HUES48 (cell line): ENCODE results near the gene TOMM22.

Experiments used
- H3K27ac ChIP-seq: one replicate; pipeline ENCODE4 v1.7.0; 2013; ENCODE audit warnings: low read depth, low read length, inconsistent platforms
- H3K27me3 ChIP-seq: 2 replicates; pipeline ENCODE4 v1.6.1; 2013; ENCODE audit warnings: mild to moderate bottlenecking, low read length; ENCODE audit not compliant: control insufficient read depth, insufficient read depth
- H3K36me3 ChIP-seq: 2 replicates; pipeline ENCODE4 v1.6.1; 2013; ENCODE audit warnings: low read length; ENCODE audit not compliant: control insufficient read depth, insufficient read depth
- H3K4me1 ChIP-seq: 2 replicates; pipeline ENCODE4 v1.6.1; 2013; ENCODE audit warnings: mild to moderate bottlenecking, low read length; ENCODE audit not compliant: control insufficient read depth, insufficient read depth
- H3K4me3 ChIP-seq: 2 replicates; pipeline ENCODE4 v1.5.1; 2013; ENCODE audit warnings: mild to moderate bottlenecking, low read depth, low read length
- H3K9ac ChIP-seq: 2 replicates; pipeline ENCODE4 v1.6.1; 2013; ENCODE audit warnings: mild to moderate bottlenecking, low read depth, low read length, moderate library complexity
- H3K9me3 ChIP-seq: 2 replicates; pipeline ENCODE4 v1.6.1; 2013; ENCODE audit warnings: low read length; ENCODE audit not compliant: control insufficient read depth, insufficient read depth

The TOMM22 gene

GRCh38 chr22:38706101-38706900 lies 24.5 kb downstream of the TOMM22 start:
- H3K9ac ChIP-seq = peak overlapping the region; percentile 84
- H3K36me3 ChIP-seq = peaks cover 18% of the 10 kb centered on the region
- peaks cover 30% of the 10 kb centered on the region for H3K4me1 ChIP-seq
- H3K4me3 ChIP-seq = peak overlapping the region; percentile 80
- no peaks in the 10 kb centered on the region for H3K27me3 ChIP-seq
- peak overlapping the region; percentile 89 for H3K27ac ChIP-seq
- no peaks in the 10 kb centered on the region for H3K9me3 ChIP-seq

DNA sequence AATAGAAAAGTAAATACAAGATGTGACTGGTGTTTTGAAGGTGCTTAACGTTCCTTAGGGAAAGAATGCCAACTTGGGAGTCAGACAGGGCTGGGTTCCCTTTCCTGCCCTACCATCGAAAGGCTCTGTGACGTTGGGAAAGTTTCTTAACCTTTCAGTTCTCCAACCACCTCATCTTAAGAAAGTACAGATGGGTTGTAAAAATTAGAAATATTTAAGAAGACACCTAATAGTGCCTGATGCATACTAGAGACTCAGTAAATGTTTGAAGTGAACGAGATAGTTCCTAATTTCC lies 25.1 kb downstream of the TOMM22 start:
- peaks cover 27% of the 10 kb centered on the region for H3K4me1 ChIP-seq
- peaks cover 18% of the 10 kb centered on the region for H3K36me3 ChIP-seq
- H3K9me3 ChIP-seq = no peaks in the 10 kb centered on the region
- H3K4me3 ChIP-seq = peak overlapping the region; percentile 80
- 0 out of 2 replicates have a peak overlapping the region, but pooled peaks have one; percentile 84 for H3K9ac ChIP-seq
- no peaks in the 10 kb centered on the region for H3K27me3 ChIP-seq
- H3K27ac ChIP-seq = no peak overlapping the region

- Histone ChIP-seq H3K4me1 (peaks cover 30% of the 10 kb centered on the region), H3K27ac (no peak overlapping the region), H3K27me3 (no peaks in the 10 kb centered on the region), H3K9me3 (no peaks in the 10 kb centered on the region), H3K36me3 (peaks cover 18% of the 10 kb centered on the region), H3K4me3 (peak overlapping the region; percentile 80), H3K9ac (no peak overlapping the region)
These were observed 25.6 kb downstream of the TOMM22 start for GRCh38 chr22:38707346-38707745.

GRCh38 chr22:38707984-38708383 lies 26.2 kb downstream of the TOMM22 start:
- H3K9ac ChIP-seq = no peak overlapping the region
- no peaks in the 10 kb centered on the region for H3K9me3 ChIP-seq
- no peaks in the 10 kb centered on the region for H3K27me3 ChIP-seq
- H3K4me3 ChIP-seq = no peak overlapping the region
- peaks cover 34% of the 10 kb centered on the region for H3K4me1 ChIP-seq
- H3K36me3 ChIP-seq = peaks cover 18% of the 10 kb centered on the region
- H3K27ac ChIP-seq = no peak overlapping the region

DNA sequence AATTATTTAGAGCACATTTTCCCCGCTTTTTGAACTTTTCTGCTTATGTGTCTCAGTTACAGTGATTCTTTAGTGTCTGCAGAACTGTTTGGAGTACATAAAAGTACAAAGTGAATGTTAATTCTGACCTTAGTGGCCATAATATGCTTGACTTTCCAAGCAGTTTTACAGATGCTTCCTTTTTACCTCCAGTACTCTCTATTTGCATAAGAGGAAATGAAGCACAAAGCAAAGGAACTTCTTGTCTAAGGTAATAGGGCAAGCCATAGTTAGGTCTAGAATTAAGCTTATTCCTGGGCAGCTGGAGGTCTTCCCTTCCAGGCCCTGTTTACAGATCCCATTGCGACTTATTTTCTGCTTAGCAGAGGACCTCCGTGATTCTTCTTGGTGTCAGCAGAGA lies 27.5 kb downstream of the TOMM22 start:
- H3K4me3 ChIP-seq = no peak overlapping the region
- H3K27ac ChIP-seq = no peak overlapping the region
- peaks cover 40% of the 10 kb centered on the region for H3K4me1 ChIP-seq
- no peaks in the 10 kb centered on the region for H3K9me3 ChIP-seq
- no peaks in the 10 kb centered on the region for H3K27me3 ChIP-seq
- H3K9ac ChIP-seq = no peak overlapping the region
- peaks cover 18% of the 10 kb centered on the region for H3K36me3 ChIP-seq

- peaks cover 34% of the 10 kb centered on the region for H3K4me1 ChIP-seq
- H3K36me3 ChIP-seq = peaks cover 23% of the 10 kb centered on the region
- H3K27me3 ChIP-seq = no peaks in the 10 kb centered on the region
- no peaks in the 10 kb centered on the region for H3K9me3 ChIP-seq
- no peak overlapping the region for H3K4me3 ChIP-seq
- no peak overlapping the region for H3K27ac ChIP-seq
- no peak overlapping the region for H3K9ac ChIP-seq
These were observed 28.6 kb downstream of the TOMM22 start for GRCh38 chr22:38710351-38710750.

DNA sequence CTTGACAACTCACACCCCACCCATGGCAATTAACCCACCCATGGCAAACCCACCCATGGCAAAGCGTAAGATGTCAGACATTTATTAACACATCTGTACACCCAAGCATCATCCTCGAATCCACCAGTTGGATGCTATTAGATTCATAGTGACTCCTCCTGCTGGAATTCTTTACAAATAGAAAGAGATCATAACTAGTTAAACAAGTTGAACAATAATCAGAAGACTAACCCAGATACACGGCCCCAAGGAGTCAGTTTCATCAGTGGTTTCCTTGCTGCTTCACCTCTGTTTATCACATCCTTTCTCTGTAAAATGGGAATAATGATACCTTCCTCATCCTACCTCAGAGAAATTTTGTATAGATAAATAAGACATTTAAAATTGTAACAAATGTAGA lies 29.1 kb downstream of the TOMM22 start:
- Histone ChIP-seq H3K36me3 (peaks cover 28% of the 10 kb centered on the region), H3K27me3 (no peaks in the 10 kb centered on the region), H3K4me3 (no peak overlapping the region), H3K4me1 (peaks cover 34% of the 10 kb centered on the region), H3K9ac (no peak overlapping the region), H3K27ac (no peak overlapping the region), H3K9me3 (no peaks in the 10 kb centered on the region)

DNA sequence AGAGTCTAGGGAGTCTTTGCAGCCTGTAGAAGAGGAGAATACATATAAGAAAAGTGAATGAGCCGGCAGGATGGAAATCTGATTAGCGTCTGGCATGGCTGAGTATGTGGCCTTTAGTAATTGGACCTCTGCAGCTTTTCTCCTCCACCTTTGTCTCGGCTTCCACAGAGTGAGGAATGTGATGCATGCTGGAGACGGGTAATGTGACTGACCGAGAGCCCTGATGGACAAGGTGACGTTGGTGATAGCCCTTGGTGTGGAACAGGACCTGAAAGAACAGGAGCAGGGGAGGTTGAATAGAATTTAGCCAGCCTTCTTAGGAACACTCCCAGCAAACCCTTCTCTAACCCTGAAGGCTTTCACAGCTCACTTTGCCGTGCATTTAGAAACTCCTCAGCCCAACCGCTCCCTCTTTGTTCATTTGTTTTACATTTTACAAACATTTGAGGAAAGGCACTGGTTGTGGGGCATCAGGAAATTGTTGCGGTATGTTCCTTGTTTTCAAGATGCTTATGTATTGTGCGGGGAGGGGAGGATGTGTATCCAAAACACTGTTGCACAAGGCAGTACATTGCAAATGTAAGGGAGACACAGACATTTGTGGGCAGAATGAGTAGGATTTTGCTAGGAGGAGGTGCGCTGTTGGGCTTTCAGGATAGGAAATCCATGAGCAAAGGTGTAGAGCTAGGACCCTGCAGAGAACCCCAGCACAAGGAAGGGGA lies 30.9 kb downstream of the TOMM22 start:
- H3K27me3 ChIP-seq = no peaks in the 10 kb centered on the region
- no peak overlapping the region for H3K9ac ChIP-seq
- H3K4me1 ChIP-seq = peaks cover 25% of the 10 kb centered on the region
- H3K9me3 ChIP-seq = no peaks in the 10 kb centered on the region
- H3K36me3 ChIP-seq = peaks cover 46% of the 10 kb centered on the region
- no peak overlapping the region for H3K4me3 ChIP-seq
- H3K27ac ChIP-seq = peak overlapping the region; percentile 21

GRCh38 chr22:38713921-38714320 lies 32.2 kb downstream of the TOMM22 start:
- H3K27ac ChIP-seq = no peak overlapping the region
- no peak overlapping the region for H3K9ac ChIP-seq
- H3K27me3 ChIP-seq = no peaks in the 10 kb centered on the region
- H3K4me3 ChIP-seq = no peak overlapping the region
- H3K4me1 ChIP-seq = peaks cover 18% of the 10 kb centered on the region
- H3K36me3 ChIP-seq = peaks cover 58% of the 10 kb centered on the region
- no peaks in the 10 kb centered on the region for H3K9me3 ChIP-seq

GRCh38 chr22:38715176-38715764 lies 33.5 kb downstream of the TOMM22 start:
- Histone ChIP-seq H3K36me3 (peaks cover 55% of the 10 kb centered on the region), H3K4me3 (no peak overlapping the region), H3K9ac (no peak overlapping the region), H3K4me1 (peaks cover 14% of the 10 kb centered on the region), H3K27me3 (no peaks in the 10 kb centered on the region), H3K27ac (no peak overlapping the region), H3K9me3 (no peaks in the 10 kb centered on the region)

DNA sequence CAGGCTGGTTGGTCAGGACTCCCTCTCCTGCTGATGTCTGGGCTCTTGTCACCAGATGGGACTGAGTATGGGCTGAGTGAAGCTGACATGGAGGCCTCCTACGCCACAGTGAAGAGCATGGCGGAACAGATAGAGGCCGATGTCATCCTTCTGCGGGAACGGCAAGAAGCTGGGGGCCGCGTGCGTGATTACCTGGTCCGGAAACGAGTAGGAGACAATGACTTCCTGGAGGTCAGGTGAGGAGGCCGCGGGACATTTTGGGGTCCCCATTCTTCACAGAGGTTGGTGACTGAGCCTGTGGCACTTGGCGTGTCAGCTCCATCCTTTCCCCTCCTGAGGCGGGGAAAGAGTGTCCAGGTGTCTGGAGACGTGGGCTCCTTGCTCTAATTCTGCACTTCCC lies 34.1 kb downstream of the TOMM22 start:
- Histone ChIP-seq H3K36me3 (peaks cover 55% of the 10 kb centered on the region), H3K27ac (no peak overlapping the region), H3K27me3 (no peaks in the 10 kb centered on the region), H3K9ac (no peak overlapping the region), H3K9me3 (no peaks in the 10 kb centered on the region), H3K4me3 (no peak overlapping the region), H3K4me1 (peaks cover 14% of the 10 kb centered on the region)
